Activated T-helper 2 cell treated with anti-CD3 and anti-CD28 coated beads, Interferon-gamma antibody, Interleukin-2, Interleukin-4, amounts not matched to agents 10 μg/mL and 5 μg/mL and 100 μg/mL, durations not matched to agents 14 hours and 24 hours and 36 hours (primary cell): ENCODE results near the gene NRAP. TPM values are rescaled to one million over a fixed set of nuclear protein-coding genes. Genes with fewer than 3 reads are reported as not detected.

Source experiments
- DNase-seq: peaks from one replicate; pipeline ENCODE4 v3.0.0; 2021; ENCODE audit warnings: low spot score
- H3K27ac Mint-ChIP-seq: one replicate; pipeline ENCODE4 v1.8.0; 2021; ENCODE audit warnings: mixed read lengths
- H3K27me3 Mint-ChIP-seq: one replicate; pipeline ENCODE4 v1.8.0; 2021; ENCODE audit warnings: low read depth, mixed read lengths
- H3K36me3 Mint-ChIP-seq: one replicate; pipeline ENCODE4 v1.8.0; 2021; ENCODE audit warnings: low read depth, mixed read lengths
- H3K4me1 Mint-ChIP-seq: one replicate; pipeline ENCODE4 v1.8.0; 2021; ENCODE audit warnings: low read depth, mixed read lengths
- H3K4me3 Mint-ChIP-seq: one replicate; pipeline ENCODE4 v1.8.0; 2021; ENCODE audit warnings: low read depth, mild to moderate bottlenecking, moderate library complexity, mixed read lengths
- H3K9me3 Mint-ChIP-seq: one replicate; pipeline ENCODE4 v1.8.0; 2021; ENCODE audit warnings: mixed read lengths
- intact Hi-C: fragments of 100-400 bp; cut with micrococcal nuclease; formaldehyde crosslinking; loops from one replicate; pipeline ENCODE4 v1.15.1; 2023
- total RNA-seq: library from RNA; stranded (reverse); gene quantifications from 2 replicates; pipeline ENCODE4 v1.2.3, GENCODE V29; 2022

Gene NRAP
- total RNA-seq, 1 donor from 2014 or later = not detected

DNA sequence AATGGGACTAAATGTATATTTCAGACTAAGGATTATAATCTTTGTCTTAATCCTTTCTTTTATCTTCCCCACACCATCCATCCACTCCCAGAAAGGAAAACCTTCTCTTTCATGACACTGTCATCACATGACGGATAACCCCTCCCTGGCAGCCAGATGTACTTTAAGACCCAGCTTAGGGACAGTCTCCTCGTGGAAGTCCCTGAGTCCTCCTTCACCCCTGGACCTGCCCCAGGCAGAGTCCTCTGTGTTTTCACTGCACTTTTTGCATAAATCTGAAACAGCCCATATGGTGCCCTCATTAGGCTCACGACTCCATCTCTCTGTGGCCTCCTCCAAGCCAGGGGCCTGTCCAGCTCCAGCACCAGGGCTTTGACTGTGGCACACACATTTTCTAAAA lies 16.0 kb downstream of the NRAP start:
- Mint-ChIP-seq H3K4me3 (no peak overlapping the region), H3K9me3 (no peaks in the 10 kb centered on the region), H3K27ac (no peak overlapping the region), H3K27me3 (peaks cover 19% of the 10 kb centered on the region), H3K4me1 (no peaks in the 10 kb centered on the region), H3K36me3 (no peaks in the 10 kb centered on the region)
- no peak for DNase-seq
- intact Hi-C loops = no loop called here

GRCh38 chr10:113646336-113647201 lies 17.3 kb downstream of the NRAP start:
- intact Hi-C loops = no loop called here
- Mint-ChIP-seq H3K27me3 (peaks cover 17% of the 10 kb centered on the region), H3K27ac (no peak overlapping the region)

DNA sequence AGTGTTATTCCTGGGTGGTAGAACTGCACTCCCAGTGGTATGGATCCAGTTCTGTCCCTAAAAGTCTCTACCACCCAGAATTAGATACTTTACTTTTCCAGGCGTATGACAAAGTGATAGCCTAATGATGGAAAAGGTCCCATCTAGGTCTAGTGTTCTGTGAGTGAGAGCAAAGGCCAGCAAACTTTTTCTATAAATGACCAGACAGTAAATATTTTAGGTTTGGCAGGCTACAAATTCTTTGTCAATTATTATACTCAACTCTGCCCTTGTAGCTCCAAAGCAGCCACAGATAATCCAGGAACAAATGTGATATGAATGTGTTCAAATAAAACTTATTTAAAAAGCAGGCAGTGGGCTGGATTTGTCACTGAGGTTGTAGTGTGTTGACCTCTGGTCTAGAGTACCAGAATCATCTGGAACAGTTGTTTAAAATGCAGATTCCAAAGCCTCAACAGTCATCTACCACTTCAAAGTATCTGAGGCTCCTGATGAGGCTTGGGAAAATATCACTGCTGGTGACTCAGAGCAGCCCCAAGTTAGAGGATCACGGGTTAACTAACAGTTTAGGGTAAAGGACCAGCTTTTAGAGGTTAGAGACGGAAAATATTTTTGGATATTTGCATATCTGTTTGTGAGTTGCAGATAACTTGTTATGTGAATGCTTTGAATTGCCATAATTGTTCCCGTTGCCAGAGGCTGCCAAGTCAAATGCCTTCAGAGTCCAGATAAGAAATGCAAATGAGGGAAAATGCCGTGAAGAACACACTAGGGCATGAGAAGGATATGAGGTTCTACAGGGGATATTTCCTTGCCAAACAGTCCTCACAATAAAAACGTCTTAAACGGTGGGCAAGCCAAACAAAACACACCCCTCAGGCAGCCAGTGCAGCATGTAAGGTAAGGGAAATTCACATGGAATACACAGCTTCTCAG lies 19.4 kb downstream of the NRAP start:
- Mint-ChIP-seq H3K36me3 (no peaks in the 10 kb centered on the region), H3K9me3 (no peaks in the 10 kb centered on the region), H3K4me1 (no peaks in the 10 kb centered on the region), H3K27me3 (peaks cover 26% of the 10 kb centered on the region), H3K4me3 (no peak overlapping the region), H3K27ac (no peak overlapping the region)
- intact Hi-C loops = no loop called here
- DNase-seq = no peak

More at GRCh38 chr10:113646336-113647201, 17.3 kb downstream of the NRAP start:
- Mint-ChIP-seq H3K36me3 (no peaks in the 10 kb centered on the region), H3K4me1 (no peaks in the 10 kb centered on the region), H3K9me3 (no peaks in the 10 kb centered on the region), H3K4me3 (no peak overlapping the region)
- DNase-seq = no peak

DNA sequence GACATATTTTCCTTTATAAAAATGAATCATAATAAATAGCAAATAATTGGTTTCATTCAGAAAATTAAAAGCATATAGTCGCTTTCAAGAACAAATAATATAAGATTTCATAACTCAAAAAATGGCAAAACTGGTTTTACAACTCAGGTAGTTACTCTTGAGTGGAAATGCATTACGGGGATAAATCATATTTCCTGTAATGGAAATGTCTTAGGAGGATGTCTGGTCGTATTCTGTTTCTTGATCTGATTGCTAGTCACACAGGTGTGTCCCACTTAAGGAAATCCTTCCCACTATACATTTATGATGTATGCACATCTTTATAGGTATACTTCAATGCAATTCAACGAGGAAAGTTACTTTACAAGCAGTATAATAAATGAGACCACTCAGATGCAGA lies 20.7 kb downstream of the NRAP start:
- DNase-seq = no peak
- no peaks in the 10 kb centered on the region for H3K9me3 Mint-ChIP-seq
- intact Hi-C loops = no loop called here
- H3K27me3 Mint-ChIP-seq = peaks cover 20% of the 10 kb centered on the region
- no peak overlapping the region for H3K27ac Mint-ChIP-seq
- no peak overlapping the region for H3K4me3 Mint-ChIP-seq
- no peaks in the 10 kb centered on the region for H3K4me1 Mint-ChIP-seq
- H3K36me3 Mint-ChIP-seq = no peaks in the 10 kb centered on the region

DNA sequence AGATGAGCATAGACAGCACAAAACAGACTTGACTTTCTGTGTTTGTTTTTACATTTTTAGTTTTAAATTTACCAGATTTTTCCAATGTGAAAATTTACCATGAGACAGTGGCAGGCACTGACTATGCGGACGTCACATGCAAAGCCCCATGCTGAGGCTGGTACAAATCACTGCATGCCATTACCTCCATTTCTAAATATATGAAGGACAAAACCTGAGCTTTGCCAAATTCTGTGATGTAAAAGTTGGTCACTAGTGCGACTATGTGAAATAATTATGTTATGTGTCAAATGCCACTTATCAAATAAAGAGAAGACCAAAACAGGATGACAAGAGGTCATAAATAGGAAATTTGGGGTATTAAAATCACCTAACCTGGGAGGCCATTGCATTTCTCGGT lies 22.1 kb downstream of the NRAP start:
- H3K27ac Mint-ChIP-seq = no peak overlapping the region
- H3K36me3 Mint-ChIP-seq = no peaks in the 10 kb centered on the region
- no peak for DNase-seq
- H3K4me1 Mint-ChIP-seq = no peaks in the 10 kb centered on the region
- H3K4me3 Mint-ChIP-seq = no peak overlapping the region
- H3K9me3 Mint-ChIP-seq = no peaks in the 10 kb centered on the region
- intact Hi-C loops = no loop called here
- H3K27me3 Mint-ChIP-seq = peaks cover 20% of the 10 kb centered on the region

DNA sequence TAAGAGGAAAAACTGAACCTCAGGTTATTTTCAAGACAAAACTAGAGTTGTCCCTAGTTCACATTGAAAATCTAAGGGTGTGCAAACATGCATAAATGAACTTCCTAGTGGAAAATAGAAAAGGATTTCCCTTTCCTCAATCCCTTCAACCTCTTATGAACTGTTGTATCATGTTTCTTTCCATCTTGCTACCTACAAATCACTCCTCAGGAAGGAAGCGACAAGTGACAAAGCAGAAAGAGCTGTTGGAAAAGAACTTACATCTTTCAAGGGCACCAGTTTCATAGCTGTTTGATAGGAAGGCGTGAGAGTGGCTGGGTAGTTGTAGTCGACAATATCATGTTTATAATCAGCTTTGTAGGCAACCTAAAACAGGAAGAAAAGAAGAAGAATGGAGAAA lies 23.9 kb downstream of the NRAP start:
- Mint-ChIP-seq H3K36me3 (no peaks in the 10 kb centered on the region), H3K4me1 (no peaks in the 10 kb centered on the region), H3K9me3 (no peaks in the 10 kb centered on the region), H3K4me3 (no peak overlapping the region), H3K27ac (no peak overlapping the region), H3K27me3 (peaks cover 18% of the 10 kb centered on the region)
- intact Hi-C loops = no loop called here
- DNase-seq = no peak

GRCh38 chr10:113631684-113632367 lies 32.0 kb downstream of the NRAP start:
- H3K36me3 Mint-ChIP-seq = no peaks in the 10 kb centered on the region
- DNase-seq = no peak
- intact Hi-C loops = no loop called here
- H3K27ac Mint-ChIP-seq = no peak overlapping the region
- H3K9me3 Mint-ChIP-seq = no peaks in the 10 kb centered on the region
- H3K4me3 Mint-ChIP-seq = no peak overlapping the region
- H3K4me1 Mint-ChIP-seq = no peaks in the 10 kb centered on the region
- H3K27me3 Mint-ChIP-seq = no peaks in the 10 kb centered on the region

- no peaks in the 10 kb centered on the region for H3K4me1 Mint-ChIP-seq
- intact Hi-C loops = no loop called here
- H3K27me3 Mint-ChIP-seq = no peaks in the 10 kb centered on the region
- no peak for DNase-seq
- no peak overlapping the region for H3K27ac Mint-ChIP-seq
- no peak overlapping the region for H3K4me3 Mint-ChIP-seq
- H3K9me3 Mint-ChIP-seq = no peaks in the 10 kb centered on the region
- H3K36me3 Mint-ChIP-seq = no peaks in the 10 kb centered on the region
Measured at GRCh38 chr10:113630929-113631533, 32.8 kb downstream of the NRAP start.

DNA sequence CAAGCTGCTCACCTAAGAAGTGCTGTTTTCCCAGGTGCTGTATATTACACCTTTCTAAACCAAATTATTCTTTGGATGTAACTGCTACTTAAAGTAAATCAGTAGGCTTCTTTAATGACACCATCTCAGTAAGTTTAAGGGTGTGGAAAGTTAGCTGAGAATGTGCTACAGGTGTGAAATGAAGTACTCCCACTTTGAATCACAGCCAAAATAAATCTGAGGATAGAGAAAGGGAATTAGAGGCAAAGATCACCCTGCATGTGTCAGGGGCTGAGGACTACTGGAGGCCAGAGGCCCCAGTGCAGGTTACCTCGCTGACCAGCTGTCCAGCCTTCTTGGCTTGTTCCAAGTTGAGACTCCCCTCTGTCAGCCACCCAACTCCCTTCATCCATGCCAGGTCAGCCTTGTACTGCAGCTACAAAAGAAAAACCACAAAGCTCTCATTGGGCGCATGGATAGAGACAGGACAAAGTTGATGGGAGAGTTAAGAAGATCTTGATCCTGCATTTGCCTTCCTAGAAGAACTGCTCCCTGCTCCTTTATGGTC lies 35.2 kb downstream of the NRAP start:
- Mint-ChIP-seq H3K9me3 (no peaks in the 10 kb centered on the region), H3K36me3 (no peaks in the 10 kb centered on the region), H3K4me1 (no peaks in the 10 kb centered on the region), H3K4me3 (no peak overlapping the region), H3K27me3 (peaks cover 2% of the 10 kb centered on the region), H3K27ac (no peak overlapping the region)
- no peak for DNase-seq
- intact Hi-C loops = no loop called here

DNA sequence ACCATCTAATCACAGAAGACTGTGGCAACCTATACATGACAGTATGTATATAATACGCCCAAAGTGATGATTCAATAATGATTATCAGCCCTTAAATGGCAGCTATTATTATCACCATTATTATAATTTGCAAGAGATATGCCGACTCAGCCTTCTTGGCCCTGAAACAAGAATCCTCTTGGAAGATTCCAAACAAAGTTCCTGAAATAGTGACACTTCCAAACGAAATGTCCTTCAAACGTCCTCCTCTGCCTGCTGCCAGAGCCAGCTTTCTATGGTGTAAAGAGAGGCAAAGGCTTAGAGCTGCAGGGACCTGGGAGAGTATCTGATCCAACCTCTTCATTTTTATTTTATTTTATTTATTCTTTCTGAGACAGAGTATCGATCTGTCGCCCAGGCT lies 36.0 kb downstream of the NRAP start:
- no peak for DNase-seq
- H3K9me3 Mint-ChIP-seq = no peaks in the 10 kb centered on the region
- H3K4me3 Mint-ChIP-seq = no peak overlapping the region
- H3K27me3 Mint-ChIP-seq = peaks cover 2% of the 10 kb centered on the region
- no peak overlapping the region for H3K27ac Mint-ChIP-seq
- intact Hi-C loops = no loop called here
- no peaks in the 10 kb centered on the region for H3K36me3 Mint-ChIP-seq
- no peaks in the 10 kb centered on the region for H3K4me1 Mint-ChIP-seq

DNA sequence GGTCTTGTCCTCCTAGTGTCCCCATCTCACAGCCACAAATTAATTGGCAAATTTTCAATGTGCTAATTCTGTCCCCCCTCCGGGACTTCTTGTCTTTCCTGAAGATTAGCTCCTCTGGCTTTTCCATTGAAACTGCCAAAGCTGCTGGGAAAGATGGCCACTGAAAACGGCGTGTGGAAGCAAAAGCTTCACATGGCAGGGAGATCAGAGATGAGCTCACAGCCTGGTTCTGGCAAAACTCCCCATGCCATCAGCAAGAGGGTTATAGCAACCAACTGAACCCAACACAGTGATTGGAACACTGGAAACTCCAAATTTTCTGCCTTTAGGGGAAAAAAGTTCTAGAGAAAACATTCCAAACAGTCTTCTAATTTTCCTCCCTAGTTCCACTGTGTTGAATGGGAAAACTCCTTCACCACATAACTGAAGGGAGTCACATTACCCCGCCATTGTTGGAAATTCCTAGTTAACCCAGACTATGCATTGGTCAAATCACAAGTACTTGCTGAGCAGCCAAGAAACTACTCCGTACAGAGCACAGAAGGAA lies 37.0 kb downstream of the NRAP start:
- Mint-ChIP-seq H3K36me3 (no peaks in the 10 kb centered on the region), H3K4me3 (no peak overlapping the region), H3K9me3 (no peaks in the 10 kb centered on the region), H3K4me1 (no peaks in the 10 kb centered on the region), H3K27ac (no peak overlapping the region), H3K27me3 (peaks cover 2% of the 10 kb centered on the region)
- no peak for DNase-seq
- intact Hi-C loops = no loop called here
